ENCODE data around the gene TMEM176B.

The TMEM176B gene

DNA sequence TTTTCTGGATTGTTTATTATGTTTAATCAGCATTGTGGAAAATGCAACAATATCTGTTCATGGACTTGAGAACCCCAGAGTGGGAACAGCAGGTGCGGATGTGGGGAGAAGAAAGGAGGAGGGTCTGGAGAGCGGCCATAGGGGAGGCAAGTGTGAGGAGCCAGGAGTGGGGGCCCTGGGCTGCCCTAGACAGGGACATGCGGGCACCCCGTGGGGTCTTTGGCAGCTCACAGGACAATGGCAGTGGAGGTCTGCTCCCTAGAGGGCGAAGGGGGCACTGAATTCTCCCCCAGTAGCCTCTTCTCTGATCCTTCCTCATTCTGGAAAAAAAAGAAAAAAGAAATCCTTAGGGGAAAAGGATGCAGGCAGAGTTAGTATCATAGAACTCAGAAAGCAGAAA lies 8.9 kb downstream of the TMEM176B start:
- DNase-seq (ENCODE audit: low read depth) = no peak
- H3K4me3 ChIP-seq (ENCODE audit: control insufficient read depth, low read depth, low read length) = no peak overlapping the region
- TF ChIP-seq, protein P1, sequence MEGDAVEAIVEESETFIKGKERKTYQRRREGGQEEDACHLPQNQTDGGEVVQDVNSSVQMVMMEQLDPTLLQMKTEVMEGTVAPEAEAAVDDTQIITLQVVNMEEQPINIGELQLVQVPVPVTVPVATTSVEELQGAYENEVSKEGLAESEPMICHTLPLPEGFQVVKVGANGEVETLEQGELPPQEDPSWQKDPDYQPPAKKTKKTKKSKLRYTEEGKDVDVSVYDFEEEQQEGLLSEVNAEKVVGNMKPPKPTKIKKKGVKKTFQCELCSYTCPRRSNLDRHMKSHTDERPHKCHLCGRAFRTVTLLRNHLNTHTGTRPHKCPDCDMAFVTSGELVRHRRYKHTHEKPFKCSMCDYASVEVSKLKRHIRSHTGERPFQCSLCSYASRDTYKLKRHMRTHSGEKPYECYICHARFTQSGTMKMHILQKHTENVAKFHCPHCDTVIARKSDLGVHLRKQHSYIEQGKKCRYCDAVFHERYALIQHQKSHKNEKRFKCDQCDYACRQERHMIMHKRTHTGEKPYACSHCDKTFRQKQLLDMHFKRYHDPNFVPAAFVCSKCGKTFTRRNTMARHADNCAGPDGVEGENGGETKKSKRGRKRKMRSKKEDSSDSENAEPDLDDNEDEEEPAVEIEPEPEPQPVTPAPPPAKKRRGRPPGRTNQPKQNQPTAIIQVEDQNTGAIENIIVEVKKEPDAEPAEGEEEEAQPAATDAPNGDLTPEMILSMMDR (conservative IDR thresholded peaks at IDR 0.05; ENCODE audit: control insufficient read depth, insufficient read depth, low read depth, low read length) = no peak

DNA sequence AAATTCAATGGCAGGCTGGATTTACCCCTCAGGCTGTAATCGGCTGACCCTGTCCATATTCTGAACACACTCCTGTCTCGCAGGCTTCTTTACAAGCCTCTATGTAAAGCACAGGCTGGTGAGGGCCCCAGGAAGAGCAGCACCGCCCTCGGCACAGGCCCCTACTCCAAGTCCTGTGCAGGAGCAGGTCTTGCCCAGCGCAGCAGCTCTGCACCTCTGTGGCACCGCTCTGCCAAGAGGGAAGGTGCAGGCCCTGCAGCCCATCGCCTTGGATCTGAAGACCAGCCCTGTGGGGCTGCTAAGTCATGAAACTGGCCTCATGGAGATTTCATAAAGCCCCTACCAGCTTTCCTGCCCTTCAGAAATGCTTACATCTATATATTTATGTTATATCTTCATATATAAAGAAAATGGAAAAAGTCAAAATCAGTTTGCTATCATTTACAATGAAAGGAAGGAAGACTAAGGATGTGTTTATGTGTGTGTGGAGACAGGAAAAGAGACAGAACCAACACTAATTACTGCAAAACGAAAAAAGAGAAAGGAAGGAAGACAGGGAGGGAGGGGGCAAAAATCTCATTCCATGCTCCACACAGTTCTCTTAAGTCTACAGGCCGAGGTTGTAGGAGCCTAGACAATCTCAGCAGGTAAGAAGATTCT lies 9.6 kb downstream of the TMEM176B start:
- TF ChIP-seq, protein P1 (conservative IDR thresholded peaks at IDR 0.05; ENCODE audit: control insufficient read depth, insufficient read depth, low read depth, low read length) = no peak
- no peak for DNase-seq (ENCODE audit: low read depth)
- H3K4me3 ChIP-seq (ENCODE audit: control insufficient read depth, low read depth, low read length) = no peak overlapping the region

DNA sequence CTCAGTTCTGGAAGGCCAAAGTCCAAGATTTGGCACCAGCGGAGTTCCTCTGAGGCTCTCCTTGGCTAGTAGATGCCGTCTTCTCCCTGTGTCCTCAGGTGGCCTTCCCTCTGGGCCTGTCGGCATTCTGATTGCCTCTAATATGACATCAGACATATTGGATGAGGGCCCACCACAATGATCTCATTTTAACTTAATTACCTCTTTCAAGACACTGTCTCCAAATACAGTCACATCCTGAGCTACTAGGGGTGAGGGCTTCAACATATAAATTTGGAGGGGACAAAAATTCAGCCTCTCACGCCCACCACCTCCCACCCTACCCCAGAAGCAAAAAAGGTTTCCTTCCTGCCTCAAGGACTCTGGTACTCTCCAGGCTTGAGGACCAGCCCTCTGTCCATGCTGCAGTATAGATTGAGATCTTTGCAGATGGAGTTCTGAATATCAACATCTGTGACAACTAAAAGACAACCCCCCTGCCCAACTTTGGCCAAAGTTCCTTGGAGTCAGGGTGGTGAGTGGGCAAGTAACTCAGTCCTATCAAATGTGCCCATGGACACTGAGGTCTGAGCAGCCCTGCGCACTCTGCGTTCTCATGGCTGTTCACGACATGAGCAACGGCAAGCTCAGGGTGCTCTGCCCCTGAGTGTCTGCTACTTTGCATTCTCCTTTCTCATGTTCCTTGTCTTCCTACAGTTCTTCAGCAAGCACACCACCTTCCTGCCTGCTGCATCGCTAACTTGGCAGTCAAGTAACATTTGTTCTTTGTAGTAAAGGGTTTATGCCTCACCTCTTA lies 11.5 kb downstream of the TMEM176B start:
- H3K4me3 ChIP-seq (ENCODE audit: control insufficient read depth, low read depth, low read length) = no peak overlapping the region
- TF ChIP-seq, protein P1 (conservative IDR thresholded peaks at IDR 0.05; ENCODE audit: control insufficient read depth, insufficient read depth, low read depth, low read length) = no peak
- peak; percentile 95 for DNase-seq (ENCODE audit: low read depth)

DNA sequence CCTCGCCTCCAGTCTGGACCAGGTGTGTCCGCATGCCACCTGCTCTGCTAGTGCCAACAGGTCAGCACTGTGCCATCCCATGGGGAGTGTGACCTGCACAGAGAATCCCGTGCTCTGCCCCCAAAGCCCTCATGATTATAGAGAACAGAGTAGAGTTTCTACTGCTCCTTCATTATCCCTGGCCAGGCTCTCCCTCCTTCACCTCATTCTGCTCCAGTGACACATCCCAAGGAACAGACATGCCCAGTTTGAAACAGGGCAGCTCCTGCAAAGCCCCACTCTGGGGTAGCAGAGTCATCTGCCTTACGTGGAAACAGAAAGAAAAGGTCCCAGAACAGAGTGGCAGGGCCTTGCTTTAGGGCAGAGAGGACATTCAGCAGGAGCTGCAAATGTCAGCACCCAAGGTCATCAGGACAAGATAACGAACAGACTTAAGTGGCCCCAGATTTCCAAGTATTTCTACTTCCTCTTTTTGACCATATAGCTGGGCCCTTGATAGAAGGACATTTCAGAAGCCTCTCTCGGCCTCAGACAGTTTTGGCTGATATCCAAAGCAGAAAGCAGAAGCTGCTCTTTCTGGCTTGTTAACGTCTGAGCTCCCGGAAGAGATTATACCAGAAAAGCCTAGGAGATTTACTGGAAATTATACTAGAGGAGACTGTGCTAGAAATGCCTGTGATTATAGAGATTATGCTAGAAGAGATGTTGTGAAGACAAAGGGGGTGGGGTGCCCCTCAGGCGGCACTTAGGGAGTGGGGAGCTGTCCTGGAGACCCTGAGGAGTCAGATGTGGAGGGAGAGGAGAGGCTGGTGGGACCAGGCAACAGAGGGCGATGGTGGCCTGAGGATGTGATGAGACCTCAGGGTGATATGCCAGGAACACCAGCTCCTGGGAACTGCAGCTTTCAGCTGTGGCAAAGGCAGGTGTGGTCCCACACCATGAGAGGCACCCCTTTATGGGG lies 12.6 kb downstream of the TMEM176B start:
- TF ChIP-seq, protein P1 (conservative IDR thresholded peaks at IDR 0.05; ENCODE audit: control insufficient read depth, insufficient read depth, low read depth, low read length) = no peak
- peak; percentile 44 for DNase-seq (ENCODE audit: low read depth)
- no peak overlapping the region for H3K4me3 ChIP-seq (ENCODE audit: control insufficient read depth, low read depth, low read length)

DNA sequence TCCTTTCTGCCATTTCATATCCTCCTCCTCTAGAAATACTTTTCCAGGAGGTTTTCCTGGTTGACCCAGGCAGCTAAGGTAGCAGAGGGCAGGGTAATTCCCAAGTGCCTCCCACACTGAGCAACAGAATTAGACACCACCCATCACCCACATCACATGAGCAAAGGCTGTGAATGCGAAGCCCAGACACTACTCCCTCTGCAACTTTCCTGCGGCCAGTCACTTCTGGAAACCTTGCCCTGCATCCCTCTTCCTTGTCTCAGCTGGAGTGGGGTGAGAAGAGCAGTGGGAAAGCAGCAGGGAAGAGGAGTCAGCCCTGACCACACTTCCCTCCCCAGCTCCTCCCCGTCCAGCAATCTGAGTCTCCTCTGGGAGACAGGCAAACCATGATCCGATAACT lies 15.2 kb downstream of the TMEM176B start:
- H3K4me3 ChIP-seq (ENCODE audit: control insufficient read depth, low read depth, low read length) = no peak overlapping the region
- TF ChIP-seq, protein P1 (conservative IDR thresholded peaks at IDR 0.05; ENCODE audit: control insufficient read depth, insufficient read depth, low read depth, low read length) = no peak
- peak; percentile 84 for DNase-seq (ENCODE audit: low read depth)

DNA sequence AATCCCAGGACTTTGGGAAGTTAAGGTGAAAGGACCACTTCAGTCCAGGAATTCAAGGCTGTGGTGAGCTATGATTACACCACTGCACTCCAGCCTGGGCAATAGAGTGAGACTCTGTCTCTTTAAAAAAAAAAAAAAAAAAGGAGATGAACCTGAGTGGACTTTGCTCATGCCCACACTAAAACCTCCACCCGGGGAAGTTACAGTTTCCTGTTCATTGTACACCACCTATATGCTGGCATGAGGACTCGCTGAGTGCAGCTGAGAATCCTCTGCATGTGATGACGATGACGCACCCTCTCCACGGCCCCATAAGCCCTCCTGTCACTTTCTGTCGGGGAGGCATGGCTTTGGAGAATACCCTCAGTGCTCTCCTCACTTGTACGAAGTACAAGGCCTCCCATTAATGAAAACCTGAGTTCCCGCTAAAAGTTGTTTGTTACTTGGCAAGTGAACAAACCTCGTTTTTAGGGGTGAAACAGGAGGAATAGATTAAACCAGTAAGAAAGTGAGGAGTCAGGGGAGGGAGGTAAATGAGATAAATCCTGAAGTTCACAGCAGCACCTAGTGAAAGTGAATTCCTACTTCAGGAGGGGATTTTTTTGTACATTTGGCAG lies 15.9 kb downstream of the TMEM176B start:
- H3K4me3 ChIP-seq (ENCODE audit: control insufficient read depth, low read depth, low read length) = no peak overlapping the region
- peak; percentile 31 for DNase-seq (ENCODE audit: low read depth)
- TF ChIP-seq, protein P1 (conservative IDR thresholded peaks at IDR 0.05; ENCODE audit: control insufficient read depth, insufficient read depth, low read depth, low read length) = no peak

Data from fibroblast of mammary gland (primary cell).